Measurements from ENCODE around the gene HBQ1. TPM values are rescaled to one million over a fixed set of nuclear protein-coding genes. Genes with fewer than 3 reads are reported as not detected.

Gene HBQ1
- total and polyA plus RNA-seq, 2 of the 4 experiments (the other 2 are of a cell fraction) = 0.92 TPM; not detected in 1

DNA sequence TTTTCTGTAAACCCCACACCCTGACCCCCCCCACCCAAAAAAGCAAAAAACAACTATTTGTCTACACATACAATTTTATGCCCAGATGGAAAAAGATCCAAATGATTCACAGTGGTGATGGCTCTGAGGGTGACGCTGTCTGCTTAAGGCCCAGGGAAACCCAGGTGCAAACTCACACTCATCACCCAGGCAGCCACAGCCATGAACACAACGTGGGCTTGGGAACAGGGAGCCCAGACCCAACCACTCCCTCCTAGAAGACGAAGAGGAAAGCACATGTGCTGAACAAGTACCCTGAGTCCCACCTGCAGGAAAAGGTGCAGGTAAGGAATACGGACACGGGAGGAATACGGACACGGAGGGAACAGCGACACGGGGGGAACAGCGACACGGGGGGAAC lies 5.4 kb downstream of the HBQ1 start:
- ChIA-PET POLR2A (ENCODE audit: unreplicated experiment) (no interaction called here), CTCF (no interaction called here)
- H3K9me3 ChIP-seq (ENCODE audit: control insufficient read depth, insufficient read depth, low read length) = no peaks in the 10 kb centered on the region
- intact Hi-C loops (cut with micrococcal nuclease) = no loop called here
- no peak overlapping the region for H3K18ac ChIP-seq (ENCODE audit: low read depth, low read length)
- no peak overlapping the region for H3K9ac ChIP-seq (ENCODE audit: low read depth, low read length)
- no peak overlapping the region for H2BK15ac ChIP-seq (ENCODE audit: low read depth, low read length)
- H4K5ac ChIP-seq (ENCODE audit: low read depth, low read length) = no peak overlapping the region
- H3K4me3 ChIP-seq (ENCODE audit: insufficient read depth, low read depth, low read length) = no peak overlapping the region
- 0 out of 4 replicates have a peak, but pooled peaks cover 0 to 11% of the 10 kb centered on the region in 2 experiments for H3K79me1 ChIP-seq (ENCODE audit: low read depth in 1 of 2, low read length in 2 of 2)
- no peak overlapping the region for H2AK9ac ChIP-seq (replicated peaks; ENCODE audit: low read depth, low read length, poor library complexity)
- H3K14ac ChIP-seq (replicated peaks; ENCODE audit: low read depth, low read length) = no peak overlapping the region
- in situ Hi-C loops (cut with MboI; ENCODE audit: low sequenced_read_pairs) = no loop called here
- ATAC-seq (ENCODE audit: low read depth) = no peak
- H3K27me3 ChIP-seq (ENCODE audit: control insufficient read depth, insufficient read depth, low read length) = no peaks in the 10 kb centered on the region
- TF ChIP-seq RCOR1 (IDR thresholded peaks at IDR 0.05; ENCODE audit: insufficient replicate concordance, low read length) = no peak
- TF ChIP-seq CEBPB (IDR thresholded peaks at IDR 0.05; ENCODE audit: low read depth, low read length) = no peak
- TF ChIP-seq CHD1 (IDR thresholded peaks at IDR 0.05; ENCODE audit: low read depth, low read length) = no peak
- TF ChIP-seq MAFK (IDR thresholded peaks at IDR 0.05; ENCODE audit: low read depth, low read length) = no peak
- no peak for TF ChIP-seq SMC3 (IDR thresholded peaks at IDR 0.05; ENCODE audit: low read depth, low read length)
- TF ChIP-seq, protein P1, sequence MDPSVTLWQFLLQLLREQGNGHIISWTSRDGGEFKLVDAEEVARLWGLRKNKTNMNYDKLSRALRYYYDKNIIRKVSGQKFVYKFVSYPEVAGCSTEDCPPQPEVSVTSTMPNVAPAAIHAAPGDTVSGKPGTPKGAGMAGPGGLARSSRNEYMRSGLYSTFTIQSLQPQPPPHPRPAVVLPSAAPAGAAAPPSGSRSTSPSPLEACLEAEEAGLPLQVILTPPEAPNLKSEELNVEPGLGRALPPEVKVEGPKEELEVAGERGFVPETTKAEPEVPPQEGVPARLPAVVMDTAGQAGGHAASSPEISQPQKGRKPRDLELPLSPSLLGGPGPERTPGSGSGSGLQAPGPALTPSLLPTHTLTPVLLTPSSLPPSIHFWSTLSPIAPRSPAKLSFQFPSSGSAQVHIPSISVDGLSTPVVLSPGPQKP (IDR thresholded peaks at IDR 0.05; ENCODE audit: borderline replicate concordance, low read depth, low read length) = no peak
- no peak for TF ChIP-seq FOS (IDR thresholded peaks at IDR 0.05; ENCODE audit: low read depth, low read length)
- TF ChIP-seq MAZ (IDR thresholded peaks at IDR 0.05; ENCODE audit: borderline replicate concordance, low read depth, low read length) = no peak
- no peak overlapping the region for H3K4me2 ChIP-seq (ENCODE audit: low read depth, low read length)
- no peak overlapping the region for H3K23ac ChIP-seq (ENCODE audit: low read depth, low read length)
- H3K56ac ChIP-seq (ENCODE audit: extremely low read depth, insufficient read depth, low read length) = no peak overlapping the region
- no peak overlapping the region for H2AK5ac ChIP-seq (ENCODE audit: low read depth, low read length)
- no peak overlapping the region for H2BK120ac ChIP-seq (ENCODE audit: low read depth, low read length)
- H2BK20ac ChIP-seq (ENCODE audit: low read depth, low read length) = no peak overlapping the region
- H2BK5ac ChIP-seq (ENCODE audit: low read depth, low read length, poor library complexity, severe bottlenecking) = no peak overlapping the region
- H3K4me1 ChIP-seq (ENCODE audit: control insufficient read depth, insufficient read depth, low read length) = peaks cover 5% of the 10 kb centered on the region; the same call in 1 of the 2 replicates
- DNase-seq = no peak
- peaks cover 40% of the 10 kb centered on the region for H3K36me3 ChIP-seq (ENCODE audit: control insufficient read depth, insufficient read depth, low read length)
- no peak overlapping the region for H2AFZ ChIP-seq (replicated peaks; ENCODE audit: low read length, poor library complexity)
- 100% methylated on average over 1 of the region's 11 CpGs; no CpG with 5 or more reads in 1 of the 2 experiments for WGBS, 2 experiments (ENCODE audit: extremely low coverage in 2 of 2, insufficient read length in 1 of 2)
- dilution Hi-C loops (cut with HindIII; ENCODE audit: low sequenced_read_pairs, unreplicated experiment) = no loop called here
- H3K27ac ChIP-seq (ENCODE audit: insufficient read depth, low read length) = no peak overlapping the region
- no TSS peak for BruUV-seq (replicated peaks)
- peaks cover 25% of the 10 kb centered on the region for H4K20me1 ChIP-seq (ENCODE audit: insufficient read depth, low read length)
- no peak overlapping the region for H4K91ac ChIP-seq (ENCODE audit: insufficient read depth, low read depth, low read length)
- no peak overlapping the region for H3K4ac ChIP-seq (ENCODE audit: low read depth, low read length)
- H3K9me1 ChIP-seq (ENCODE audit: insufficient read depth, low read length) = no peaks in the 10 kb centered on the region
- H4K8ac ChIP-seq (ENCODE audit: low read depth in 2 of 2, low read length in 2 of 2) = no peak overlapping the region

All from IMR-90 (cell line).